ENCODE measurements around the gene PCIF1.
"Not testable (repeated sequence)": the region's sequence is repeated elsewhere in the genome, so short reads cannot be mapped to it uniquely, and the experiment has no call there.

GRCh38 chr20:45931680-45932079, 2.8 kb upstream of the PCIF1 start:
- not testable (repeated sequence) for TF ChIP-seq CTCF (IDR thresholded peaks at IDR 0.05; ENCODE audit: insufficient read depth, low read depth, low read length); EZH2 (IDR thresholded peaks at IDR 0.05; ENCODE audit: insufficient read depth, low read length)

All from astrocyte (in vitro differentiated cells and primary cell).